Cardiac fibroblast (primary cell): ENCODE measurements around the gene TENT4B.

Source experiments
- DNase-seq, 2 donors: peaks; one replicate each; pipeline versions ENCODE4 v3.0.0 to v3.0.0-alpha.2; 2010; ENCODE audit warnings: low read depth in 2 of 2
- H3K4me3 ChIP-seq, 2 donors: replicated peaks in 1 of 2; 1 replicate in 1 of 2; 2 replicates in 1 of 2; pipeline ENCODE4 v1.5.1; 2011; ENCODE audit warnings: low read depth in 2 of 2, low read length in 2 of 2, mild to moderate bottlenecking in 2 of 2, moderate library complexity in 1 of 2
- TF ChIP-seq, protein P1 (sequence below): IDR thresholded peaks from one replicate; pipeline ENCODE4 v1.5.1; 2011; ENCODE audit warnings: low read depth, mild to moderate bottlenecking, low read length, inconsistent platforms

Gene TENT4B

GRCh38 chr16:50152807-50153595 is at the start of gene TENT4B:
TENT4B (plus strand) TSS chr16:50153306; CDS start chr16:50153622, 316 bp downstream.
- H3K4me3 ChIP-seq = peak within 1 kb of the TSS; percentile 74 to 83
- peak; percentile 87 to 90 for DNase-seq
- TF ChIP-seq, protein P1, sequence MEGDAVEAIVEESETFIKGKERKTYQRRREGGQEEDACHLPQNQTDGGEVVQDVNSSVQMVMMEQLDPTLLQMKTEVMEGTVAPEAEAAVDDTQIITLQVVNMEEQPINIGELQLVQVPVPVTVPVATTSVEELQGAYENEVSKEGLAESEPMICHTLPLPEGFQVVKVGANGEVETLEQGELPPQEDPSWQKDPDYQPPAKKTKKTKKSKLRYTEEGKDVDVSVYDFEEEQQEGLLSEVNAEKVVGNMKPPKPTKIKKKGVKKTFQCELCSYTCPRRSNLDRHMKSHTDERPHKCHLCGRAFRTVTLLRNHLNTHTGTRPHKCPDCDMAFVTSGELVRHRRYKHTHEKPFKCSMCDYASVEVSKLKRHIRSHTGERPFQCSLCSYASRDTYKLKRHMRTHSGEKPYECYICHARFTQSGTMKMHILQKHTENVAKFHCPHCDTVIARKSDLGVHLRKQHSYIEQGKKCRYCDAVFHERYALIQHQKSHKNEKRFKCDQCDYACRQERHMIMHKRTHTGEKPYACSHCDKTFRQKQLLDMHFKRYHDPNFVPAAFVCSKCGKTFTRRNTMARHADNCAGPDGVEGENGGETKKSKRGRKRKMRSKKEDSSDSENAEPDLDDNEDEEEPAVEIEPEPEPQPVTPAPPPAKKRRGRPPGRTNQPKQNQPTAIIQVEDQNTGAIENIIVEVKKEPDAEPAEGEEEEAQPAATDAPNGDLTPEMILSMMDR = no peak

GRCh38 chr16:50103764-50104163 is 49.3 kb upstream of the TENT4B start:
- H3K4me3 ChIP-seq = no peak overlapping the region
- peak; percentile 50 to 63 for DNase-seq
- TF ChIP-seq, protein P1 = no peak

- TF ChIP-seq, protein P1 = no peak
- no peak for DNase-seq
- H3K4me3 ChIP-seq = no peak overlapping the region
These were observed 38.6 kb upstream of the TENT4B start for GRCh38 chr16:50114357-50115129.

- no peak for DNase-seq
- TF ChIP-seq, protein P1 = no peak
- H3K4me3 ChIP-seq = no peak overlapping the region
These were observed 32.4 kb upstream of the TENT4B start for GRCh38 chr16:50120711-50121110.

DNA sequence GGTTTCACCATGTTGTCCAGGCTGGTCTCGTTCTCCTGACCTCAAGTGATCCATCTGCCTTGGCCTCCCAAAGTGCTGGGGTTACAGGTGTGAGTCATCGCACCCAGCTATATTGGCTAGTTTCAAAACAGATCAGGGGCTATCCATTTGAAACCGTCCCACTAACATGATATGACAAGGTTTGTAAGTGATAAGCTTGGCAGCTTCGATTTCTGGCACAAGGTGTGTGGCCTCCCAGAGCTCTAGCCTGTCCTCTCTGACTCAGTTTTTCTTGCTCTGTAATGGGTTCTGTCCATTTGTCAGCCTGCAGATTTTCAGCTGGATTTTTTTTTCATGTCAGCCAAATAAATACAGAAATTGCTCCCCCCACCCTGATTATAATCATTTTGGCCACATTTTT is 31.8 kb upstream of the TENT4B start:
- no peak overlapping the region for H3K4me3 ChIP-seq
- TF ChIP-seq, protein P1 = no peak
- no peak for DNase-seq

GRCh38 chr16:50121721-50122445 is 31.2 kb upstream of the TENT4B start:
- H3K4me3 ChIP-seq = no peak overlapping the region
- TF ChIP-seq, protein P1 = no peak
- no peak for DNase-seq
